Measurements from ENCODE around the gene SENP8.

The SENP8 gene

DNA sequence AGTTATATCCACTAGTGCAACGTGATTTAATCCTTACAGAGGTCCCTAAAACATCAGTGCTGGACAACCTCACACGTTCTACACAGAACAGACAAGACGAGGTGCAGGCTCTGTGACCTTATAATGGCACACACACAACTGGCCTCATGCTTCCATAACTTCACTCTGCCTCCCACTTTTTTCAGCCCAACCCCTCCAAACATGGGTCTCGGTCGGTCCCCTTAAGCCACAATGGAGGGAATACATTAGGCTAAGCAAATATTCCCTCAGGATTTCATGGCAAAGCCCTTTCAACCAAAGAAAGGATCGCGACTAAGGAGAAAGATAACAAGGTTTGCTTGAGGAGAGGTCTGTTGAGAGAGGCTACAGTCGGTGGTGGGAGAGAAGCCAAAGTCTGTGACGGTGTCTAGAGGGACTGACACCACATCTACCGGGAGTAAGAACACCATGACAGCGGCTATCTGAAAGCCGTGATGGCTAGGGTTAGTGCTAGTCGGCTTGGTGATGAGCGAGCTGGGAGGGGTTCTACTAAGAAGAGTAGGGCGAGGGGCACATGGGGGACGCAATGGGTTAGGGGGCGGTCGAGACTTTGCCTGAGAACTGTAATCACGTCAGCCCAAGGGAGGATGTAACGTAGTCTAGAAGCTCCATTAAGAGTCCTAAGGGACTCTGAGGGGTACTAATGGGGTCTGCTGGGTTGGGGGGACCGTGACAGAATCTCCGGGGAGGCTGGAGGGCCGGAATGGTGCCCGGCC lies 1.3 kb upstream of the SENP8 start:
- DNase-seq: no peak

GRCh38 chr15:72117486-72118016 lies 652 bp upstream of the SENP8 start:
- DNase-seq: peak; percentile 41

DNA sequence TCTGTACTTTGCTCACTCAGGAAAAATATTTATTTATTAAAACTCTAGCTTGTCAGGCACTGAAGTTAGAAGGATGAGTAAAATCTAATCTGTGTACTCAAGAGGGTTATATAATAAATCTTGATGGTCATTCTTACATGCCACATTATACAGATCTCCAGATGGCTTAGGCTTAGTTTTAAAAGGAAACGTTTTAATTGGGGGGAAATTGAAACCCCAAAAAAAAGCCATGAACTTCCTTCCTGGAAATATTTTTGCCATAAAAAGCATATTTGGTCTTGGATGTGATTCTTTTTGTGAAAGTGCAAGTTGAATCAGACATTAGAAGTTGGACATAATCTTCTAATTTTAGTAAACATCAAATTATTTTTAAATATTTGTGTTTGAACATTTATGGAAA lies 6.0 kb downstream of the SENP8 start:
- DNase-seq: no peak

GRCh38 chr15:72127724-72128322 lies 9.6 kb downstream of the SENP8 start:
- no peak for DNase-seq

- no peak for DNase-seq
Observed at GRCh38 chr15:72128359-72128758, 10.2 kb downstream of the SENP8 start.

GRCh38 chr15:72130272-72130671 lies 12.1 kb downstream of the SENP8 start:
- no peak for DNase-seq

- no peak for DNase-seq
Observed at GRCh38 chr15:72131922-72132321, 13.7 kb downstream of the SENP8 start.

DNA sequence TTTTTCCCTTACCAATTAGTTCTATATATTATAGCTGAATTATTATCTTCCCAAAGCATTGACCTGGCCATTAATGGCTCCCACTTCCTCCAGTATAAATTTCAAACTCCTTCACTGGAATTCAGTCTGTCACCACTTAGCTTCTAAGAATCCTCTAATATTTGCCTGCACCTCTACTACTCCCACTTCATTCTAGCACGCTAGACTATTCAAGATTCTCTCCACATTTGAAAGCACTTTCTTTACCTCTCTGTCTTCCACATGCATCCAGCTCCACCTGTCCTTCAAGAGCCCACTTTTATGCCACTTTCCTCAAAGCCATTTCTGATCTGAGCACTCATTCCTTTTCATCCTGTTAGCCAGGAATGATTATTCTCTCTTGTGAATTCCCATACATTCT lies 15.0 kb downstream of the SENP8 start:
- no peak for DNase-seq

DNA sequence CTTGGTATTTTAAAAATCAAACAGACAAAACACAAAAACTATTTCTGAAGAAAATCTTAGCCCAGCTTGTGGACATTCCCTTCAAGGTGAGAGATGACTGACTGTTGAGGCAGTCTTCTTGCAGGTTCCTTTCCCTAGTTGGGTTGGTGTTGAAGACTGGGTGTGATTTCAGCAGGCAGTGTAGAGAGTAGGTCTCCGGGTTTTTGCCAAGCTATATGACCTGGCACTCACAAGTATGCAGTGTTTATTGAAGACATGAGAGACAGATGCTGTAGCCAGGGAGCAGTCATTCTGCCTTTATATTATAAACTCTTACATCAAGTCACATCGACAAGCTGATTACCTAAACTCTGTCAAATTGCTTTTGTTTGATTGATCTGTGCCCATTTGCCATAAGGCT lies 17.5 kb downstream of the SENP8 start:
- DNase-seq: no peak

DNA sequence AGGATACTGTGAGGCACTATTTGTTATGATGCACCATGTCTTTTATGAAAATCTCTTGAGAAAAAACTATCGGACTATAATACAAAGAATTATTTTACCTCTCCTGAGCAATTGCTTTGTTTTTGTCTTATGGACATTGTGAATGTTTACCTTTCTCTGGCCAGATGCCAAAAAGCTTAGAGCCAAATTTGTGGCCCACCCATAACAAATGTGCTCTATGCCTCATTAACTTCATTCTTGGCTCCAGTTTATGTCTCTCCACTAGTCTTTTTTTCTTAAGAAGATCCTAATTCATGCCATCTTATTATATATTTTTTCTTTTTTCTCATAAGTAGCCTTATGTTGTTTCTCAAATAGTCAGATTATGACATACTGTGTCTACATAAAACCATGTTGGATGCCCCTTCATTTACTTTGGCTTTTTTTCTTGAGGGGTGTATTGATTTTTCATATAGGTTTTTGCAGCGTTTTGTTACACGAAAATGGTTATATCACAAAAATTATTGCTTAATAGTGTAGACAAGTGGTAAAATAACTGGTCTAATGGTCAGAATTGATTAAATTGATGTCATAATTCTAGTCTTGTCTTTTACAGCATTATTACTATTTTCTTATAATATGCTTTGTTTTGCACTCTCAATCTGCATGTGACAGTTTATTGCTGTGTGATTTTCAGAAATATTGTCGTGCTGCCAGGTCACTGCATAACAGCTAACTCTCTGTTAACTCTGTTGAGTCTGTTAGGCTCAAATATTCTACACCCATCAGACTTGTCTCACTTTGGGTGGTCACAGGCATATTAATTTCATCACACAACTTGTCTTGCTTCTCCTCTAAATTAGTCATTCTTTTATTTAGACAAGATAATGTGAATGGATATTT lies 18.2 kb downstream of the SENP8 start:
- no peak for DNase-seq

- no peak for DNase-seq
Observed at GRCh38 chr15:72139667-72140066, 21.5 kb downstream of the SENP8 start.

DNA sequence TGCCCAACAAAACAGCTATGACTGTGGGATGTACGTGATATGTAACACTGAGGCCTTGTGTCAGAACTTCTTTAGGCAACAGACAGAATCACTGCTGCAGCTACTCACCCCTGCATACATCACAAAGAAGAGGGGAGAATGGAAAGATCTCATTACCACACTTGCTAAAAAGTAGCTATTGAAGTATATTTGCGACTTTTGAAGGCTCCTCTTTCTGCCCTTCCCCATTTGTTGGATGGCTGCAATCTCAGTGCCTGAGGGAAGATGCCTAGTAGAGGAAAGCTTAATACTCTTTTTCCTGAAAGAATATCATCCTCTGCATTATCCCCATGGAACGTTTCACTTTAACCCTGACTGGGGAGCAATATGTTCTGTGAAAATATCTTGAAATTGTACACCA lies 21.9 kb downstream of the SENP8 start:
- DNase-seq: no peak

GRCh38 chr15:72141171-72142084 lies 23.2 kb downstream of the SENP8 start:
- no peak for DNase-seq

DNA sequence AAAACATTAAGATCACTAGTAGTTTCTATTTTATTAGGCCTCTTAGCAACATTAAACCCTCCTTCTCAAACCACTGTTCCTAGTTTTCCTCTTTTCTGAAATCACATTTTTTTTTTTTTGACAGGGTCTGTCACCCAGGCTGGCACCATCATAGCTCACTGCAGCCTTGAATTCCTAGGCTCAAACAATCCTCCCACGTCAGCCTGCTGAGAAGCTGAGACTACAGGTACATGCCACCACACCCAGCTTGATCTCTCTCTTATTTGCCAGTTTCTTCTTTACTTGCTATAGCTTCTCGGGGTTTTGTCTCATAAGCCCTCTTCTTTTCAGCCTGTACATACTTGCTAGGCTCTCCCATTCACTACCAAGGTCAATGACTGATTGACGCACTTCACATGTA lies 28.0 kb downstream of the SENP8 start:
- DNase-seq: no peak

DNA sequence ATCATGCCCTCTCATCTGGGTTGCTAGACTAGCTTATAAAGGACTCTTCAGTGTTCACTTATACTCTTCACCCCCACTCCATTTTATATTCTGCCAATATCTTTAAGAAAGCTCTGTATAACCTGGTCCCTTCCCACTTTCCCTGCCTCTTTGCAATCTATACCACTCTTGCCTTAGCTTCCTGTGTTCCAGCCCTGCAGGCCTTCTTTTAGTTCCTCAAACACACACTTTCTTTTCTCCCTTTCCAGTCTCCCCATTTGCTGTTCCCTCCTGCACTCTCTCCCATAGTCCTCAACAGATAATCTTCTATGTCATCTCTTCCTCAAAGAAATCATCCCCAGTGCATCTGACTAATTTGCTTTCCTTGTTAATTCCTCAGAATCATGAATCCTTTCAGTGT lies 28.7 kb downstream of the SENP8 start:
- no peak for DNase-seq

DNA sequence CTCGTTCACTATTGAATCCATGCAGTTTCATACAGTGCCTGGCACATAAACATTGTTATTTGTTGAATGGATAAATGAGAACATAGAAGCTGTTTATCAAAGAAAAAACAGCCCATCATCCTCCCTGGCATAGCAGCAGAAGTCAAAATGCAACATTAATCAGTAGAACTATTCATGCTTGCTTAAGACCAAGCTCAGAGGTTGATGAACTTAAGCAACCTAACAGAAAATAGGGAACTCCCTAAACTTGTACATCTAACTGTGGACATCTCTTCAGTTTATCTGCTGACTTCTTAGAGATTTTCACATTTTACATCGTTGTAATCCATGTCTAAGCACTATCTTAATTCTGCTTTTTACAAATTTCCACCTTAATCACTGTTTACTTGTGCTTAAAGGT lies 29.2 kb downstream of the SENP8 start:
- DNase-seq: no peak

DNA sequence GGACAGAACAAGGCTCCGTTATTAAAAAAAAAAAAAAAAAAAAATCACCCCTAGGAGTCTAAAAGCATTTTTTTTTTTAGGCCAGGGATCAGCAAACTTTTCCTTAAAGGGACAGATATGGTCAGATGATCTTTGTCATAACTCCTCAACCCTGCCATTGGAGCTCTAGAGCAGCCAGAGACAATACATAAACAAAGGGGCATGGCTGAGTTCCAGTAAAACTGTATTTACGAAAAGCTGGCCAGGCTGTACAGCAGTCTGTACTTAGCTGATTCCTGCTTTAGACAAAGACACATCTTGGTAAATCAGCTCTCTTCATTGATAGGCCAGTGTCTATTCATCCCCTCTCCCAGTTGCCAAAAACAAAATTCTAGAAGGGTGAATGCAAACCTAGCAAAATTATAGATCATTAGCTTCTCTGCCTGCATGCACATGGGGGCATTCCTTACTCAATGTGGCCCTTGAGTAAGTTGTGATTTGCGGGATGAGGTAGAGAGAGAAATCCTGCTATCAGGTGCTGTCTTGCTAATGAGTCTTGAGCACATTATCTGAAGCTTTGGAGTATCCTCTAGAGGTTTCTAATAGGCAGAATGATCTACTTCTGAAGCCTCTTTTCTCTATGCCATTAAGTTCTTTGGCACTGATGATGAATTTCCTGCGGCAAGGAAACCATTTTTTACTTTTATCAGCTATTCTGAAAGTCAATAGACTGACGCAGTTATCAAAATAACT lies 35.2 kb downstream of the SENP8 start:
- no peak for DNase-seq

DNA sequence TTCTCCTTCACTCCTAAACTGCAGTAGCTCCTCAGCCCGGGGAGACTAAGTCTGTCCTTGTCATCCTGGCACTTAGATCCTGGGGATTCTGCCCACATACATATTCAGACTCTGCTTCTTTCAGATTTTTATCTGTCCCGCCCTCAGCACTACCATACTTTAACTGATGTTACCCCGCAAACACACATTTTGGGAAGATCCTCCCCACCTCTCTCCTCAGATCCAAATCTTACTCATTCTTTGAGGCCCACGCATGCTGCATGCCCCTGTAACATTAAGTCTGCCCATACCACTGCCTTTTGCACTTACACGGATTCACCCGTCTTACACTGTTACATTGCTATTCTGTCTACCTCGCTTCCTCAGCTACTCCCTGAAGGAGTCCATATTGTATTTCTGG lies 36.1 kb downstream of the SENP8 start:
- no peak for DNase-seq

DNA sequence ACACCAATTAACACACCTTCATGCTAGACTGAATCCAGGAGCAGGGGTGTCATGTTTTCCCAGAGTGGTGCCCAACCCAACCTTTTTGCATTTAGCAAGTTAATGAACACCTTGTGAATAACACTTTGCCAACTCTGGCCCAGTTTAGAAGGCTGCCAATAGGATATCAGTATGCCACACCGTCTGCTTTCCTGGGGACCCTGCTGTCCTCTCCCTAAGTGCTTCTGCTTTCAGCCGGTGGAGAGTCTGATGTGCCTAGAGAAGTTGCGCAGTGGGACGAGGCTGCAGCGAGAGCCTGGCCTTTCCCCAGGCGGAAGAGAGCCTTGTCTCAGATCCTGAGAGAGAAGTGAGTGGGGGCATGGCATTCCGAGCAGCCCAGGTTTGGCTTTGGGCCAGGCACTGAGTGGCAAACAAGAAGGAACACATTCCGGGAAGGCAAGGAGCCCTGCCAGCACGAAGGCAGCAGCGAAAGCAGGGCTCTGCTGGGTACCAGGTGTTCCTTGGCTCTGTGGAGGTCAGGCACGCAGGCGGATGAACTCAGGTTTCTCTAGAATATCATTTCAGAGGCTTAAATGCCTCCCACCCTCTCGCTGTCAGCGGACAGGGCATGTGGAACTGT lies 36.9 kb downstream of the SENP8 start:
- no peak for DNase-seq

DNA sequence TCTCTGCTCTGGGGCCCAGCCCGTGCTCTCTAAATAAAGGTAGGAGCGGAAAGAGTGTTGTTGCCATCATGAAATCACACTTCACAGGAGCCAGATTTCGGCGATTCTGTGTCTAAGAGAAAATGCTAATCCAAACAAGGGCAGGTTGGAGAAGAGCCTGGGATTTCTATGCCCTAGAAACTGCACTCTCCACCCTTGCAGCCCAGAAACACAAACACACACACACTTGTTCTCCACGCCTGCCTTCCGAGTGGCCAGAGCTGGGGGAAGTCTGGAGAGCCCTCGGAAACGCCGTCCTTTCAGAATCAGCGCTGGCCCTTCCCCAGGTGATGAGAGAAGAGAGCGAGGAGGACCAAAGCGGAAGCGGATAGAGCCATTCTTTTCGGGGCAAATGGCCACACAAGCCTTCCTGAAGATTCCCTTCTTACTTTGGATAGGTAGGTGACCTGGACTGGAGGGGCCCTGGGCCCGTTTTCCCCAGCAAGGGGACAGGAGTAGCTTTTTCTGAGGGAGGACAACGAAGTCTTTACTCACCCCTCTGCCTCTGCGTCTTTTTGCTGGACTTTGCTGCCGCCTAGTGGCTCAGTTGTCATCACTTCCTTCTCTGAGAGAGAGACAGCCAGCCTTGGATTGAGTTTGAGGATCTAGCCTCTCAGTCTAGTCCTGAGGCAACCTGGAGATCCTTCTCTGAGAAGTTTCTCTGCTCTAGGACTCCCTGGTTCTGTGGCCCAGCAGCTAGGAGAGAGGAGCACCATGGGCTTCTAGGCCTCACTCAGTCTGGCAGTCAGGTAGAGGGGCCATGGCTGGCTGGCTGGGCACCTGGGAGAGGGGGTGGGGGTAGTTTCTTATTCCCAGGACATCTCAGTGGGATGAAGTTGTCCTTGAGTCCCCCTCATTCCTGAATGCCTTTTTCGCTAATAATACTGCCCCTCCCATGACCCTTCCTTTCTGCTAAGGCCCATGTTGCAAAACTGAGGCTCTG lies 37.7 kb downstream of the SENP8 start:
- DNase-seq: peak; percentile 65

Measured in activated effector memory CD4-positive, alpha-beta T cell treated with Interleukin-2 at 50 U/mL for 16 hours (primary cell).